Measurements from ENCODE around the gene RANBP1. TPM values are rescaled to one million over a fixed set of nuclear protein-coding genes. Genes with fewer than 3 reads are reported as not detected.

Gene RANBP1
- total RNA-seq, 1 experiment from 2014 or later, result 443 TPM

DNA sequence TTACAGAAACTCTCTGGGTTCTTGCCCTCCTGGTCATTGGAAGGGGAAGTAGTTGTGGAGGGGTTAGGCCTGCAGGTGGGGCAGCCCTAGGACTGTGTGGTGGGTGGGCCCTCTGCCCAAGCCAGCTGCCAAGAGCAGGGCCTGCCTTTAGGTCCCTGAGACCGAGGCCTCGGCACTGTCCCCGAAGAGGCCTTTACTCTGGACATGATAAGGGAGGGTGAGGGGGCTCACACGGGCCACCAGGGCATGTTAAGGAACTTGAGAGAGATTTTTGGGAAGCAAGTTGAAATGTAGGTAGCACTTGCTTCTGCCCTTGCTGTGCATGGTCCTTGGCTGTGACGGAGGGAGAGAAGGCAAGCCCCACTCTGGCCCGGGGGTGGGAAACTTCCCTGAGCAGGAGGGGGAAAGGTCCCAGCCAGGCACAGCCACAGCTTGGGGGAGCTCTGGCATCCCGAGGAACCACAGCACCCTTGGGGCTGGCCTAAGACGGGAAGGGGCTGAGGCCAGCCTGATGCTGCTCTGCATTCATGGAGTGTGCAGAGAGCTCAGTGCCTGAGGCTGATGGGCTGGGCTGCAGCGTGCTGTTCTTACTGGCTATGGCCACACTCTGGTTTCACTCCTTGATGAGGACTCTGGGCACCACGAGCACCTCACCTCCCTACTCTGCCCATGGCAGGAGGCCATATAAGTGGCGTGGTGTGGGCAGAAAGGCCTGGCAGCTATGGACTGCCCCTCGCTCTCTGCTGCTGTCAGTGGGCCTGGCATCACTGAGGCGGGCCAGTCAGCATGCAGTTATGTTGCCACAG lies 7.8 kb upstream of the RANBP1 start:
- H3K4me1 Mint-ChIP-seq, result no peaks in the 10 kb centered on the region
- no peak overlapping the region; the same call in 1 of the 2 replicates for H3K27ac Mint-ChIP-seq
- CTCF ChIA-PET, result interaction anchor here (1.2 kb wide), 1 partner anchor 378 kb away, joined by 3 read pairs; no protein-coding TSS in a partner anchor
- H3K9me3 Mint-ChIP-seq, result no peaks in the 10 kb centered on the region
- peaks cover 62% of the 10 kb centered on the region for H3K36me3 Mint-ChIP-seq
- H3K27me3 Mint-ChIP-seq (ENCODE audit: low read depth), result no peaks in the 10 kb centered on the region
- DNase-seq (ENCODE audit: low spot score) (no peak), ATAC-seq (no peak)
- POLR2A ChIA-PET, result no interaction called here
- H3K4me3 Mint-ChIP-seq, result no peak overlapping the region
- TF ChIP-seq, protein P1, sequence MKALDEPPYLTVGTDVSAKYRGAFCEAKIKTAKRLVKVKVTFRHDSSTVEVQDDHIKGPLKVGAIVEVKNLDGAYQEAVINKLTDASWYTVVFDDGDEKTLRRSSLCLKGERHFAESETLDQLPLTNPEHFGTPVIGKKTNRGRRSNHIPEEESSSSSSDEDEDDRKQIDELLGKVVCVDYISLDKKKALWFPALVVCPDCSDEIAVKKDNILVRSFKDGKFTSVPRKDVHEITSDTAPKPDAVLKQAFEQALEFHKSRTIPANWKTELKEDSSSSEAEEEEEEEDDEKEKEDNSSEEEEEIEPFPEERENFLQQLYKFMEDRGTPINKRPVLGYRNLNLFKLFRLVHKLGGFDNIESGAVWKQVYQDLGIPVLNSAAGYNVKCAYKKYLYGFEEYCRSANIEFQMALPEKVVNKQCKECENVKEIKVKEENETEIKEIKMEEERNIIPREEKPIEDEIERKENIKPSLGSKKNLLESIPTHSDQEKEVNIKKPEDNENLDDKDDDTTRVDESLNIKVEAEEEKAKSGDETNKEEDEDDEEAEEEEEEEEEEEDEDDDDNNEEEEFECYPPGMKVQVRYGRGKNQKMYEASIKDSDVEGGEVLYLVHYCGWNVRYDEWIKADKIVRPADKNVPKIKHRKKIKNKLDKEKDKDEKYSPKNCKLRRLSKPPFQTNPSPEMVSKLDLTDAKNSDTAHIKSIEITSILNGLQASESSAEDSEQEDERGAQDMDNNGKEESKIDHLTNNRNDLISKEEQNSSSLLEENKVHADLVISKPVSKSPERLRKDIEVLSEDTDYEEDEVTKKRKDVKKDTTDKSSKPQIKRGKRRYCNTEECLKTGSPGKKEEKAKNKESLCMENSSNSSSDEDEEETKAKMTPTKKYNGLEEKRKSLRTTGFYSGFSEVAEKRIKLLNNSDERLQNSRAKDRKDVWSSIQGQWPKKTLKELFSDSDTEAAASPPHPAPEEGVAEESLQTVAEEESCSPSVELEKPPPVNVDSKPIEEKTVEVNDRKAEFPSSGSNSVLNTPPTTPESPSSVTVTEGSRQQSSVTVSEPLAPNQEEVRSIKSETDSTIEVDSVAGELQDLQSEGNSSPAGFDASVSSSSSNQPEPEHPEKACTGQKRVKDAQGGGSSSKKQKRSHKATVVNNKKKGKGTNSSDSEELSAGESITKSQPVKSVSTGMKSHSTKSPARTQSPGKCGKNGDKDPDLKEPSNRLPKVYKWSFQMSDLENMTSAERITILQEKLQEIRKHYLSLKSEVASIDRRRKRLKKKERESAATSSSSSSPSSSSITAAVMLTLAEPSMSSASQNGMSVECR (CRISPR knock-in tag; IDR thresholded peaks at IDR 0.05; ENCODE audit: borderline replicate concordance), result no peak
- TF ChIP-seq, protein P2, sequence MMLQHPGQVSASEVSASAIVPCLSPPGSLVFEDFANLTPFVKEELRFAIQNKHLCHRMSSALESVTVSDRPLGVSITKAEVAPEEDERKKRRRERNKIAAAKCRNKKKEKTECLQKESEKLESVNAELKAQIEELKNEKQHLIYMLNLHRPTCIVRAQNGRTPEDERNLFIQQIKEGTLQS (CRISPR knock-in tag; conservative IDR thresholded peaks at IDR 0.05), result no peak
- no peak for TF ChIP-seq ELF4 (CRISPR knock-in tag; IDR thresholded peaks at IDR 0.05; ENCODE audit: low read depth)
- no peak for TF ChIP-seq ZNF396 (CRISPR knock-in tag; IDR thresholded peaks at IDR 0.05; ENCODE audit: borderline replicate concordance)
- TF ChIP-seq, protein P3, sequence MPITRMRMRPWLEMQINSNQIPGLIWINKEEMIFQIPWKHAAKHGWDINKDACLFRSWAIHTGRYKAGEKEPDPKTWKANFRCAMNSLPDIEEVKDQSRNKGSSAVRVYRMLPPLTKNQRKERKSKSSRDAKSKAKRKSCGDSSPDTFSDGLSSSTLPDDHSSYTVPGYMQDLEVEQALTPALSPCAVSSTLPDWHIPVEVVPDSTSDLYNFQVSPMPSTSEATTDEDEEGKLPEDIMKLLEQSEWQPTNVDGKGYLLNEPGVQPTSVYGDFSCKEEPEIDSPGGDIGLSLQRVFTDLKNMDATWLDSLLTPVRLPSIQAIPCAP (CRISPR knock-in tag; IDR thresholded peaks at IDR 0.05), result no peak
- TF ChIP-seq SOX15 (CRISPR knock-in tag; IDR thresholded peaks at IDR 0.05), result no peak
- no peak for TF ChIP-seq NR3C1 (CRISPR knock-in tag; conservative IDR thresholded peaks at IDR 0.05; ENCODE audit: low read depth)
- TF ChIP-seq, protein P4, sequence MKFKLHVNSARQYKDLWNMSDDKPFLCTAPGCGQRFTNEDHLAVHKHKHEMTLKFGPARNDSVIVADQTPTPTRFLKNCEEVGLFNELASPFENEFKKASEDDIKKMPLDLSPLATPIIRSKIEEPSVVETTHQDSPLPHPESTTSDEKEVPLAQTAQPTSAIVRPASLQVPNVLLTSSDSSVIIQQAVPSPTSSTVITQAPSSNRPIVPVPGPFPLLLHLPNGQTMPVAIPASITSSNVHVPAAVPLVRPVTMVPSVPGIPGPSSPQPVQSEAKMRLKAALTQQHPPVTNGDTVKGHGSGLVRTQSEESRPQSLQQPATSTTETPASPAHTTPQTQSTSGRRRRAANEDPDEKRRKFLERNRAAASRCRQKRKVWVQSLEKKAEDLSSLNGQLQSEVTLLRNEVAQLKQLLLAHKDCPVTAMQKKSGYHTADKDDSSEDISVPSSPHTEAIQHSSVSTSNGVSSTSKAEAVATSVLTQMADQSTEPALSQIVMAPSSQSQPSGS (CRISPR knock-in tag; IDR thresholded peaks at IDR 0.05; ENCODE audit: borderline replicate concordance, low read depth), result no peak
- no peak for TF ChIP-seq ZNF423 (CRISPR knock-in tag; IDR thresholded peaks at IDR 0.05)
- TF ChIP-seq, protein P5, sequence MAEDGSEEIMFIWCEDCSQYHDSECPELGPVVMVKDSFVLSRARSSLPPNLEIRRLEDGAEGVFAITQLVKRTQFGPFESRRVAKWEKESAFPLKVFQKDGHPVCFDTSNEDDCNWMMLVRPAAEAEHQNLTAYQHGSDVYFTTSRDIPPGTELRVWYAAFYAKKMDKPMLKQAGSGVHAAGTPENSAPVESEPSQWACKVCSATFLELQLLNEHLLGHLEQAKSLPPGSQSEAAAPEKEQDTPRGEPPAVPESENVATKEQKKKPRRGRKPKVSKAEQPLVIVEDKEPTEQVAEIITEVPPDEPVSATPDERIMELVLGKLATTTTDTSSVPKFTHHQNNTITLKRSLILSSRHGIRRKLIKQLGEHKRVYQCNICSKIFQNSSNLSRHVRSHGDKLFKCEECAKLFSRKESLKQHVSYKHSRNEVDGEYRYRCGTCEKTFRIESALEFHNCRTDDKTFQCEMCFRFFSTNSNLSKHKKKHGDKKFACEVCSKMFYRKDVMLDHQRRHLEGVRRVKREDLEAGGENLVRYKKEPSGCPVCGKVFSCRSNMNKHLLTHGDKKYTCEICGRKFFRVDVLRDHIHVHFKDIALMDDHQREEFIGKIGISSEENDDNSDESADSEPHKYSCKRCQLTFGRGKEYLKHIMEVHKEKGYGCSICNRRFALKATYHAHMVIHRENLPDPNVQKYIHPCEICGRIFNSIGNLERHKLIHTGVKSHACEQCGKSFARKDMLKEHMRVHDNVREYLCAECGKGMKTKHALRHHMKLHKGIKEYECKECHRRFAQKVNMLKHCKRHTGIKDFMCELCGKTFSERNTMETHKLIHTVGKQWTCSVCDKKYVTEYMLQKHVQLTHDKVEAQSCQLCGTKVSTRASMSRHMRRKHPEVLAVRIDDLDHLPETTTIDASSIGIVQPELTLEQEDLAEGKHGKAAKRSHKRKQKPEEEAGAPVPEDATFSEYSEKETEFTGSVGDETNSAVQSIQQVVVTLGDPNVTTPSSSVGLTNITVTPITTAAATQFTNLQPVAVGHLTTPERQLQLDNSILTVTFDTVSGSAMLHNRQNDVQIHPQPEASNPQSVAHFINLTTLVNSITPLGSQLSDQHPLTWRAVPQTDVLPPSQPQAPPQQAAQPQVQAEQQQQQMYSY (CRISPR knock-in tag; IDR thresholded peaks at IDR 0.05), result no peak
- TF ChIP-seq KAT7 (CRISPR knock-in tag; IDR thresholded peaks at IDR 0.05; ENCODE audit: borderline replicate concordance), result no peak
- no peak for TF ChIP-seq ZNF232 (CRISPR knock-in tag; IDR thresholded peaks at IDR 0.05)

DNA sequence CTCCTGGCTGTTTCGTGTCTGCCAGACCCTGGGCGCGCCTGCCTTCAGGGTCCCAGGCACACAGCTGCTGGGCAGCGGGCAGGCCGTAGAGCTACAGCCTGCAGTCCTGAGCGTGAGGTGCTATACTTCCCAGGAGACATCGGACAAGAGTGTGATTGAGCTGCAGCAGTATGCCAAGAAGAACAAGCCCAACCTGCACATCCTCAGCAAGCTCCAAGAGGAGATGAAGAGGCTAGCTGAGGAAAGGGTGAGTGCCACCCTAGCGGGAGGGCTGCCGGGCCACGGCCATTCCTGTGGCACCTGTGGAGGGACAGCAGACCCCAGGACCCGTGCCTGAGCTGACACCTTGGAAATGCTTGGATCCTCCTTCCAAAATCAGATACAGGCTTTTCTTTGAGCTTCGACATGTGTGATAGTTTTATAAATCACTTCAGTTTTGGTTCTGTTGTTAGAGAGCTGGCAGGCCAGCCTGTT lies 7.1 kb upstream of the RANBP1 start:
- ChIA-PET POLR2A (no interaction called here), CTCF (no interaction called here)
- H3K36me3 Mint-ChIP-seq, result peaks cover 56% of the 10 kb centered on the region
- H3K4me3 Mint-ChIP-seq, result no peak overlapping the region
- H3K27me3 Mint-ChIP-seq (ENCODE audit: low read depth), result no peaks in the 10 kb centered on the region
- no peaks in the 10 kb centered on the region for H3K4me1 Mint-ChIP-seq
- no peak for DNase-seq (ENCODE audit: low spot score)
- H3K9me3 Mint-ChIP-seq, result no peaks in the 10 kb centered on the region
- no peak overlapping the region; the same call in 1 of the 2 replicates for H3K27ac Mint-ChIP-seq
- ATAC-seq, result no peak
- no peak for TF ChIP-seq JUN (CRISPR knock-in tag; IDR thresholded peaks at IDR 0.05)
- no peak for TF ChIP-seq MYBL2 (CRISPR knock-in tag; IDR thresholded peaks at IDR 0.05)
- TF ChIP-seq TCF7 (CRISPR knock-in tag; IDR thresholded peaks at IDR 0.05; ENCODE audit: low read depth), result no peak
- TF ChIP-seq, protein P6, sequence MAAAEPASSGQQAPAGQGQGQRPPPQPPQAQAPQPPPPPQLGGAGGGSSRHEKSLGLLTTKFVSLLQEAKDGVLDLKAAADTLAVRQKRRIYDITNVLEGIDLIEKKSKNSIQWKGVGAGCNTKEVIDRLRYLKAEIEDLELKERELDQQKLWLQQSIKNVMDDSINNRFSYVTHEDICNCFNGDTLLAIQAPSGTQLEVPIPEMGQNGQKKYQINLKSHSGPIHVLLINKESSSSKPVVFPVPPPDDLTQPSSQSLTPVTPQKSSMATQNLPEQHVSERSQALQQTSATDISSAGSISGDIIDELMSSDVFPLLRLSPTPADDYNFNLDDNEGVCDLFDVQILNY (CRISPR knock-in tag; IDR thresholded peaks at IDR 0.05), result no peak
- TF ChIP-seq, protein P7, sequence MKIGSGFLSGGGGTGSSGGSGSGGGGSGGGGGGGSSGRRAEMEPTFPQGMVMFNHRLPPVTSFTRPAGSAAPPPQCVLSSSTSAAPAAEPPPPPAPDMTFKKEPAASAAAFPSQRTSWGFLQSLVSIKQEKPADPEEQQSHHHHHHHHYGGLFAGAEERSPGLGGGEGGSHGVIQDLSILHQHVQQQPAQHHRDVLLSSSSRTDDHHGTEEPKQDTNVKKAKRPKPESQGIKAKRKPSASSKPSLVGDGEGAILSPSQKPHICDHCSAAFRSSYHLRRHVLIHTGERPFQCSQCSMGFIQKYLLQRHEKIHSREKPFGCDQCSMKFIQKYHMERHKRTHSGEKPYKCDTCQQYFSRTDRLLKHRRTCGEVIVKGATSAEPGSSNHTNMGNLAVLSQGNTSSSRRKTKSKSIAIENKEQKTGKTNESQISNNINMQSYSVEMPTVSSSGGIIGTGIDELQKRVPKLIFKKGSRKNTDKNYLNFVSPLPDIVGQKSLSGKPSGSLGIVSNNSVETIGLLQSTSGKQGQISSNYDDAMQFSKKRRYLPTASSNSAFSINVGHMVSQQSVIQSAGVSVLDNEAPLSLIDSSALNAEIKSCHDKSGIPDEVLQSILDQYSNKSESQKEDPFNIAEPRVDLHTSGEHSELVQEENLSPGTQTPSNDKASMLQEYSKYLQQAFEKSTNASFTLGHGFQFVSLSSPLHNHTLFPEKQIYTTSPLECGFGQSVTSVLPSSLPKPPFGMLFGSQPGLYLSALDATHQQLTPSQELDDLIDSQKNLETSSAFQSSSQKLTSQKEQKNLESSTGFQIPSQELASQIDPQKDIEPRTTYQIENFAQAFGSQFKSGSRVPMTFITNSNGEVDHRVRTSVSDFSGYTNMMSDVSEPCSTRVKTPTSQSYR (CRISPR knock-in tag; IDR thresholded peaks at IDR 0.05), result no peak
- TF ChIP-seq, protein P8, sequence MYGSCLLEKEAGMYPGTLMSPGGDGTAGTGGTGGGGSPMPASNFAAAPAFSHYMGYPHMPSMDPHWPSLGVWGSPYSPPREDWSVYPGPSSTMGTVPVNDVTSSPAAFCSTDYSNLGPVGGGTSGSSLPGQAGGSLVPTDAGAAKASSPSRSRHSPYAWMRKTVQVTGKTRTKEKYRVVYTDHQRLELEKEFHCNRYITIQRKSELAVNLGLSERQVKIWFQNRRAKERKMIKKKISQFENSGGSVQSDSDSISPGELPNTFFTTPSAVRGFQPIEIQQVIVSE (CRISPR knock-in tag; IDR thresholded peaks at IDR 0.05; ENCODE audit: borderline replicate concordance), result no peak
